ENCODE measurements around the gene ATP10A.

DNA sequence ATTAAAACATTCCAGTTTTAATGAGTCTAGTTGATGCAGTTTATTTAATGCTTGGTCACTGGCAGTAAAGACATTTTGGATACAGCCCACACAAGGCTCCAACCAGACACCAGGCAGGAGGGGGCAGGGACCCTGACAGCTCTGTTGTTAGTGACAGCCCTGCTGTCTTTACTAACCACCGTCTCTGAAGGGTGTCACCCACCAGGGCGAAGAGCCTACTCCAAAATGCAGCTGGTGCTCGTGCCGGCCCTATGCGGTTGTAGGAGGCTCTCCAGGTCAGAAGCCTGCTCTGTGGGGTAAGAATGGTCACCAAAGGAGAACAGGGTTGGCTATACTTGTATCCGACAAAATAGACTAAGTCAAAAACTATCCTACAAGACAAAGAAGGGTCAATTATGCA lies 132.2 kb downstream of the ATP10A start:
- no peak for TF ChIP-seq SIN3A (IDR thresholded peaks at IDR 0.05; ENCODE audit: low read depth)
- no peak for TF ChIP-seq ZFX (IDR thresholded peaks at IDR 0.05)
- TF ChIP-seq POLR2A (IDR thresholded peaks at IDR 0.05; ENCODE audit: borderline replicate concordance, extremely low read depth, insufficient read depth, insufficient read length) = no peak
- no peak for TF ChIP-seq CTCF (IDR thresholded peaks at IDR 0.05 in 2 of 3, conservative IDR thresholded peaks at IDR 0.05 in 1 of 3; ENCODE audit: borderline replicate concordance in 1 of 3, insufficient read depth in 1 of 3, low read depth in 2 of 3, low read length in 2 of 3)
- TF ChIP-seq EGR1 (IDR thresholded peaks at IDR 0.05; ENCODE audit: low read depth) = no peak
- no peak for TF ChIP-seq POLR2AphosphoS5 (IDR thresholded peaks at IDR 0.05; ENCODE audit: low read depth, low read length)
